Keratinocyte (primary cell): ENCODE data around the gene CACNA2D1. TPM values are rescaled to one million over a fixed set of nuclear protein-coding genes. Genes with fewer than 3 reads are reported as not detected.

ENCODE experiments used
- DNase-seq: peaks from one replicate; pipeline ENCODE4 v3.0.0-alpha.2; 2011; ENCODE audit warnings: low read depth, missing footprints, low spot score
- FAIRE-seq: peaks from 2 replicates; lab custom pipeline; 2011; peaks lifted over from hg19 to GRCh38; lab: Jason Lieb, UNC
- H2AFZ ChIP-seq: 2 replicates; pipeline ENCODE4 v1.6.0; 2012; ENCODE audit warnings: low read length, control low read depth, inconsistent platforms; ENCODE audit not compliant: control insufficient read depth
- H3K27ac ChIP-seq: 2 replicates; pipeline ENCODE4 v1.5.1; 2011; ENCODE audit warnings: low read length; ENCODE audit not compliant: control insufficient read depth, insufficient read depth
- H3K27me3 ChIP-seq: 3 replicates; pipeline ENCODE4 v1.6.0; 2011; ENCODE audit warnings: low read length; ENCODE audit not compliant: control insufficient read depth, insufficient read depth; ENCODE audit errors: extremely low read depth
- H3K36me3 ChIP-seq, 2 experiments: 2 replicates in 1 of 2; 3 replicates in 1 of 2; pipeline ENCODE4 v1.5.1; 2011; ENCODE audit warnings: low read length in 2 of 2, mild to moderate bottlenecking in 1 of 2; ENCODE audit not compliant: control insufficient read depth in 2 of 2, insufficient read depth in 2 of 2; ENCODE audit errors: extremely low read depth in 1 of 2
- H3K4me1 ChIP-seq: 3 replicates; pipeline ENCODE4 v1.5.1; 2011; ENCODE audit warnings: low read length; ENCODE audit not compliant: control insufficient read depth, insufficient read depth; ENCODE audit errors: extremely low read depth
- H3K4me2 ChIP-seq: 3 replicates; pipeline ENCODE4 v1.6.0; 2011; ENCODE audit warnings: low read depth, low read length; ENCODE audit not compliant: control insufficient read depth, insufficient read depth; ENCODE audit errors: extremely low read depth
- H3K4me3 ChIP-seq, 3 experiments: fragments of 200-600 bp in 1 of 3; sonication (generic) in 1 of 3; 2 replicates in 2 of 3; 3 replicates in 1 of 3; pipeline ENCODE4 v1.5.1; 2011 to 2016; ENCODE audit warnings: low read length in 3 of 3, mild to moderate bottlenecking in 3 of 3, control low read depth in 2 of 3, inconsistent platforms in 1 of 3, low read depth in 1 of 3, mixed read lengths in 1 of 3, mixed run types in 1 of 3, moderate library complexity in 1 of 3; ENCODE audit not compliant: control insufficient read depth in 2 of 3, insufficient read depth in 2 of 3; ENCODE audit errors: extremely low read depth in 1 of 3
- H3K79me2 ChIP-seq: 2 replicates; pipeline ENCODE4 v1.6.0; 2012; ENCODE audit warnings: low read length; ENCODE audit not compliant: control insufficient read depth, insufficient read depth
- H3K9ac ChIP-seq: 3 replicates; pipeline ENCODE4 v1.6.0; 2011; ENCODE audit warnings: low read length; ENCODE audit not compliant: control insufficient read depth, insufficient read depth; ENCODE audit errors: extremely low read depth
- H3K9me1 ChIP-seq: 3 replicates; pipeline ENCODE4 v1.6.0; 2011; ENCODE audit warnings: low read length; ENCODE audit not compliant: control insufficient read depth, insufficient read depth; ENCODE audit errors: extremely low read depth
- H3K9me3 ChIP-seq: 2 replicates; pipeline ENCODE4 v1.5.1; 2012; ENCODE audit warnings: low read depth, low read length; ENCODE audit not compliant: control insufficient read depth
- H4K20me1 ChIP-seq: 3 replicates; pipeline ENCODE4 v1.6.0; 2011; ENCODE audit warnings: low read length; ENCODE audit not compliant: control insufficient read depth, insufficient read depth; ENCODE audit errors: extremely low read depth
- CTCF ChIP-seq, 3 experiments: IDR thresholded peaks in 1 of 3; conservative IDR thresholded peaks in 1 of 3; optimal IDR thresholded peaks in 1 of 3; 2 replicates in 2 of 3; 3 replicates in 1 of 3; pipeline versions ENCODE3 to v1.5.1; 2011; ENCODE audit warnings: low read length in 3 of 3, mild to moderate bottlenecking in 3 of 3, moderate library complexity in 2 of 3, control low read depth in 1 of 3, inconsistent platforms in 1 of 3; ENCODE audit not compliant: insufficient read depth in 2 of 3; ENCODE audit errors: extremely low read depth in 1 of 3
- EZH2 ChIP-seq: IDR thresholded peaks from one replicate; pipeline ENCODE4 v1.6.1; 2012; ENCODE audit warnings: inconsistent platforms, mild to moderate bottlenecking, low read length, moderate library complexity
- dilution Hi-C: fragments of 300-500 bp; cut with MboI; formaldehyde crosslinking; loops from one replicate; pipeline ENCODE4 v1.7.0; 2020; ENCODE audit warnings: low sequenced_read_pairs; ENCODE audit not compliant: extremely low pct_ligation_motif_present
- polyA plus RNA-seq, 5 experiments: library from polyadenylated mRNA; depleted of rRNA in 3 of 5; stranded (reverse) in 3 of 5; stranded (forward) in 1 of 5; unstranded in 1 of 5; fragments of >200 nt; gene quantifications; 1 replicate in 1 of 5; 2 replicates in 3 of 5; 3 replicates in 1 of 5; pipeline versions ENCODE4 v1.2.1 to v1.2.3, GENCODE V29; 2011 to 2012; ENCODE audit warnings: missing spikeins in 2 of 5, low read depth in 1 of 5, low replicate concordance in 1 of 5

CACNA2D1 gene
- polyA plus RNA-seq, 1 donor (not counting 4 experiments of a cell fraction or from before 2014, with no cell fraction given): 1.8 TPM

- Histone ChIP-seq H4K20me1 (no peaks in the 10 kb centered on the region), H3K9me3 (no peaks in the 10 kb centered on the region), H3K4me2 (no peak overlapping the region), H3K4me1 (no peaks in the 10 kb centered on the region), H2AFZ (no peak overlapping the region), H3K79me2 (no peaks in the 10 kb centered on the region), H3K27me3 (no peaks in the 10 kb centered on the region), H3K4me3 (no peak overlapping the region), H3K9me1 (no peaks in the 10 kb centered on the region), H3K27ac (no peak overlapping the region), H3K9ac (no peak overlapping the region), H3K36me3 (no peaks in the 10 kb centered on the region)
- TF ChIP-seq EZH2: no peak
- TF ChIP-seq CTCF (optimal IDR thresholded peaks at IDR 0.05 in 1 of 3, IDR thresholded peaks at IDR 0.05 in 1 of 3, conservative IDR thresholded peaks at IDR 0.05 in 1 of 3; ENCODE audit: extremely low read depth in 1 of 3, insufficient read depth in 2 of 3, low read length in 3 of 3): no peak
- dilution Hi-C loops: no loop called here
- DNase-seq (no peak), FAIRE-seq (no peak)
Observed at GRCh38 chr7:81983406-81983805, 460.2 kb downstream of the CACNA2D1 start.

GRCh38 chr7:81973117-81973516 is 470.5 kb downstream of the CACNA2D1 start:
- TF ChIP-seq EZH2: no peak
- no peak for TF ChIP-seq CTCF (optimal IDR thresholded peaks at IDR 0.05 in 1 of 3, IDR thresholded peaks at IDR 0.05 in 1 of 3, conservative IDR thresholded peaks at IDR 0.05 in 1 of 3; ENCODE audit: extremely low read depth in 1 of 3, insufficient read depth in 2 of 3, low read length in 3 of 3)
- Histone ChIP-seq H3K4me1 (no peaks in the 10 kb centered on the region), H3K9ac (no peak overlapping the region), H3K9me1 (no peaks in the 10 kb centered on the region), H3K4me2 (no peak overlapping the region), H3K79me2 (no peaks in the 10 kb centered on the region), H3K36me3 (no peaks in the 10 kb centered on the region), H4K20me1 (no peaks in the 10 kb centered on the region), H3K4me3 (no peak overlapping the region), H3K27ac (no peak overlapping the region), H3K27me3 (no peaks in the 10 kb centered on the region), H3K9me3 (no peaks in the 10 kb centered on the region), H2AFZ (no peak overlapping the region)
- dilution Hi-C loops: no loop called here
- no peak for DNase-seq
- FAIRE-seq: peak; percentile 58
